Breast epithelium (tissue), 4 donors: Measurements from ENCODE around the gene LRRC4C. TPM values are rescaled to one million over a fixed set of nuclear protein-coding genes. Genes with fewer than 3 reads are reported as not detected.

Experiments
- DNase-seq, 2 donors: peaks; one replicate each; pipeline ENCODE4 v3.0.0-alpha.2; 2019; ENCODE audit warnings: low spot score in 2 of 2
- H3K27ac ChIP-seq, 2 donors: fragments of 200-600 bp; sonication (generic) in 1 of 2; one replicate each; pipeline ENCODE4 v1.5.1; 2016 to 2019; ENCODE audit warnings: mild to moderate bottlenecking in 1 of 2
- H3K27me3 ChIP-seq, 2 donors: fragments of 200-600 bp; sonication (generic) in 1 of 2; one replicate each; pipeline versions ENCODE4 v1.5.1 to v1.6.0; 2017 to 2019; ENCODE audit warnings: control low read depth in 1 of 2, mild to moderate bottlenecking in 1 of 2
- H3K36me3 ChIP-seq: fragments of 200-600 bp; one replicate; pipeline ENCODE4 v1.5.1; 2019
- H3K4me1 ChIP-seq, 2 donors: fragments of 200-600 bp; sonication (generic); one replicate each; pipeline ENCODE4 v1.5.1; 2016 to 2019; ENCODE audit warnings: control low read depth in 1 of 2
- H3K4me3 ChIP-seq, 3 donors: fragments of 200-600 bp; sonication (generic); 1 replicate in 2 of 3; 2 replicates in 1 of 3; pipeline ENCODE4 v1.5.1; 2016 to 2019; ENCODE audit warnings: mild to moderate bottlenecking in 3 of 3, moderate library complexity in 2 of 3
- H3K9me3 ChIP-seq, 2 donors: fragments of 200-600 bp; sonication (generic) in 1 of 2; one replicate each; pipeline ENCODE4 v1.5.1; 2016 to 2019; ENCODE audit warnings: control low read depth in 1 of 2
- CTCF ChIP-seq, 3 donors: fragments of 450-650 bp; IDR thresholded peaks; one replicate each; pipeline ENCODE4 v1.5.1; 2016 to 2017; ENCODE audit warnings: antibody characterized with exemption in 3 of 3, mild to moderate bottlenecking in 3 of 3, moderate library complexity in 3 of 3
- POLR2A ChIP-seq: fragments of 450-650 bp; IDR thresholded peaks from one replicate; pipeline ENCODE4 v1.6.1; 2016; ENCODE audit warnings: antibody characterized with exemption, mild to moderate bottlenecking, moderate library complexity
- POLR2AphosphoS5 ChIP-seq, 3 donors: sonication (generic); formaldehyde crosslinking; IDR thresholded peaks; one replicate each; pipeline ENCODE4 v1.6.1; 2017; ENCODE audit warnings: antibody characterized with exemption in 3 of 3
- intact Hi-C: fragments of 100-400 bp; cut with DNase I; formaldehyde crosslinking; loops from one replicate; pipeline ENCODE4 v1.15.1; 2023; ENCODE audit warnings: low total_unique reads
- total RNA-seq, 3 donors: library from RNA; depleted of rRNA; stranded (reverse); fragments of >200 nt; gene quantifications; one replicate each; pipeline ENCODE4 v1.1.0, GENCODE V29; 2016

LRRC4C gene
- total RNA-seq, 3 donors from 2014 or later = 2.9 to 15.4 (median 6.6) TPM

GRCh38 chr11:41045266-41045665 is 414.2 kb downstream of the LRRC4C start:
- no peaks in the 10 kb centered on the region for H3K4me1 ChIP-seq
- H3K36me3 ChIP-seq = no peaks in the 10 kb centered on the region
- no peak overlapping the region for H3K27ac ChIP-seq
- H3K9me3 ChIP-seq = no peaks in the 10 kb centered on the region
- H3K27me3 ChIP-seq = no peaks in the 10 kb centered on the region
- no peak for DNase-seq
- H3K4me3 ChIP-seq = no peak overlapping the region
- TF ChIP-seq POLR2A (no peak), CTCF (IDR thresholded peaks at IDR 0.05) (no peak), POLR2AphosphoS5 (IDR thresholded peaks at IDR 0.05) (no peak)
- intact Hi-C loops = no loop called here

GRCh38 chr11:41044747-41045146 is 414.7 kb downstream of the LRRC4C start:
- DNase-seq = no peak
- Histone ChIP-seq H3K27me3 (no peaks in the 10 kb centered on the region), H3K27ac (no peak overlapping the region), H3K9me3 (no peaks in the 10 kb centered on the region), H3K4me3 (no peak overlapping the region), H3K36me3 (no peaks in the 10 kb centered on the region), H3K4me1 (no peaks in the 10 kb centered on the region)
- intact Hi-C loops = no loop called here
- no peak for TF ChIP-seq POLR2A
- no peak for TF ChIP-seq POLR2AphosphoS5 (IDR thresholded peaks at IDR 0.05)
- TF ChIP-seq CTCF (IDR thresholded peaks at IDR 0.05) = no peak

GRCh38 chr11:41042688-41043087 is 416.8 kb downstream of the LRRC4C start:
- no peak for DNase-seq
- Histone ChIP-seq H3K27me3 (no peaks in the 10 kb centered on the region), H3K9me3 (no peaks in the 10 kb centered on the region), H3K4me1 (no peaks in the 10 kb centered on the region), H3K36me3 (no peaks in the 10 kb centered on the region), H3K4me3 (no peak overlapping the region), H3K27ac (no peak overlapping the region)
- TF ChIP-seq POLR2A (no peak), POLR2AphosphoS5 (IDR thresholded peaks at IDR 0.05) (no peak), CTCF (IDR thresholded peaks at IDR 0.05) (no peak)
- intact Hi-C loops = no loop called here

- Histone ChIP-seq H3K4me3 (no peak overlapping the region), H3K36me3 (no peaks in the 10 kb centered on the region), H3K9me3 (no peaks in the 10 kb centered on the region), H3K4me1 (no peaks in the 10 kb centered on the region), H3K27me3 (no peaks in the 10 kb centered on the region), H3K27ac (no peak overlapping the region)
- TF ChIP-seq POLR2AphosphoS5 (IDR thresholded peaks at IDR 0.05) (no peak), CTCF (IDR thresholded peaks at IDR 0.05) (no peak), POLR2A (no peak)
- intact Hi-C loops = no loop called here
- DNase-seq = no peak
Observed at GRCh38 chr11:41040474-41040873, 419.0 kb downstream of the LRRC4C start.

DNA sequence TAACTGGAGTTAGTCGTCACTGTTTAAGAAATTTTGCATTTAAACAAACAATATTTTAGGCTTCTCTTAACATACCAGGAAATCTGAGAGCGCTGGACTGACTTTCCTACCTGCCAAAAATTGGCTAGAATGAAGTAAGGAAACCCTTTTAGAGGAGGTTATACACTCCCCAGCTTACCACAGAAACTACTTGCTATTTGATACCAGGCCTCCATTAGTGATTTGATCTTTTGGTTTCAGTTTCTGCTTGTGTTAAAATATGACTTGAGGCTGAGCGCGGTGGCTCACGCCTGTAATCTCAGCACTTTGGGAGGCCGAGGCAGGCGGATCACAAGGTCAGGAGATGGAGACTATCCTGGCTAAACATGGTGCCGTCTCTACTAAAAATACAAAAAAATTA is 419.9 kb downstream of the LRRC4C start:
- Histone ChIP-seq H3K27ac (no peak overlapping the region), H3K9me3 (no peaks in the 10 kb centered on the region), H3K4me3 (no peak overlapping the region), H3K27me3 (no peaks in the 10 kb centered on the region), H3K36me3 (no peaks in the 10 kb centered on the region), H3K4me1 (no peaks in the 10 kb centered on the region)
- TF ChIP-seq POLR2AphosphoS5 (IDR thresholded peaks at IDR 0.05) = no peak
- no peak for TF ChIP-seq CTCF (IDR thresholded peaks at IDR 0.05)
- TF ChIP-seq POLR2A = no peak
- no peak for DNase-seq
- intact Hi-C loops = no loop called here
